Stimulated activated CD8-positive, alpha-beta memory T cell treated with anti-CD3 and anti-CD28 coated beads, Interleukin-4, amount 100 ng/mL, for 1 hour (primary cell): ENCODE measurements around the gene KRTAP5-8.
"Not testable (repeated sequence)": the region's sequence is repeated elsewhere in the genome, so short reads cannot be mapped to it uniquely, and the experiment has no call there.

Experiments used
- DNase-seq, 2 donors: peaks; one replicate each; pipeline ENCODE4 v3.0.0-alpha.2; 2020; ENCODE audit warnings: low read depth in 2 of 2, low spot score in 1 of 2

The KRTAP5-8 gene

GRCh38 chr11:71505781-71506180 is 32.0 kb upstream of the KRTAP5-8 start:
- DNase-seq, result no peak

GRCh38 chr11:71507102-71507501 is 30.7 kb upstream of the KRTAP5-8 start:
- DNase-seq, result no peak

- no peak for DNase-seq
These were observed 19.0 kb upstream of the KRTAP5-8 start for GRCh38 chr11:71518506-71519471.

- no peak for DNase-seq
These were observed 18.3 kb upstream of the KRTAP5-8 start for GRCh38 chr11:71519546-71519945.

- no peak for DNase-seq
These were observed 12.5 kb upstream of the KRTAP5-8 start for GRCh38 chr11:71525188-71525937.

GRCh38 chr11:71525938-71526495 is 11.8 kb upstream of the KRTAP5-8 start:
- DNase-seq, result no peak

GRCh38 chr11:71526796-71527575 is 10.8 kb upstream of the KRTAP5-8 start, which contains the start of gene KRTAP5-7:
KRTAP5-7 (plus strand) TSS chr11:71527267; CDS start chr11:71527301, 34 bp downstream.
- not testable (repeated sequence) for DNase-seq

GRCh38 chr11:71527576-71528210 is 10.1 kb upstream of the KRTAP5-8 start:
- DNase-seq, result no peak

GRCh38 chr11:71530602-71531001 is 7.2 kb upstream of the KRTAP5-8 start:
- DNase-seq, result no peak

- no peak for DNase-seq
These were observed 5.7 kb upstream of the KRTAP5-8 start for GRCh38 chr11:71532036-71532610.

- DNase-seq, result not testable (repeated sequence)
These were observed 2.9 kb upstream of the KRTAP5-8 start for GRCh38 chr11:71534711-71535608.

GRCh38 chr11:71535825-71536224 is 2.0 kb upstream of the KRTAP5-8 start:
- no peak for DNase-seq

- DNase-seq, result no peak
These were observed 288 bp upstream of the KRTAP5-8 start for GRCh38 chr11:71537537-71537936.

GRCh38 chr11:71538666-71538990 is 803 bp downstream of the KRTAP5-8 start:
- DNase-seq, result no peak

- no peak for DNase-seq
These were observed 1.2 kb downstream of the KRTAP5-8 start for GRCh38 chr11:71539017-71539416.

- DNase-seq, result not testable (repeated sequence)
These were observed 2.1 kb downstream of the KRTAP5-8 start for GRCh38 chr11:71539971-71540370.

GRCh38 chr11:71540521-71541304 is 2.9 kb downstream of the KRTAP5-8 start:
- not testable (repeated sequence) for DNase-seq

GRCh38 chr11:71542382-71542781 is 4.6 kb downstream of the KRTAP5-8 start:
- no peak for DNase-seq
